Activated naive CD8-positive, alpha-beta T cell treated with anti-CD3 and anti-CD28 coated beads for 36 hours (primary cell): ENCODE results near the gene NR2C2. TPM values are rescaled to one million over a fixed set of nuclear protein-coding genes. Genes with fewer than 3 reads are reported as not detected.
A peak's percentile ranks its signal among the peaks of the same experiment; 100 is the strongest.

ENCODE experiments used
- DNase-seq: peaks from one replicate; pipeline ENCODE4 v3.0.0; 2021
- H3K27ac Mint-ChIP-seq: one replicate; pipeline ENCODE4 v1.8.0; 2022; ENCODE audit warnings: mild to moderate bottlenecking, moderate library complexity, mixed read lengths
- H3K27me3 Mint-ChIP-seq: one replicate; pipeline ENCODE4 v1.8.0; 2022; ENCODE audit warnings: mild to moderate bottlenecking, mixed read lengths
- H3K36me3 Mint-ChIP-seq: one replicate; pipeline ENCODE4 v1.8.0; 2021; ENCODE audit warnings: mild to moderate bottlenecking, mixed read lengths
- H3K4me1 Mint-ChIP-seq: one replicate; pipeline ENCODE4 v1.8.0; 2021; ENCODE audit warnings: mixed read lengths
- H3K4me3 Mint-ChIP-seq: one replicate; pipeline ENCODE4 v1.8.0; 2022; ENCODE audit warnings: mild to moderate bottlenecking, moderate library complexity, mixed read lengths
- H3K9me3 Mint-ChIP-seq: one replicate; pipeline ENCODE4 v1.8.0; 2022; ENCODE audit warnings: mixed read lengths
- total RNA-seq, 2 experiments: library from RNA; stranded (reverse); gene quantifications; one replicate each; pipeline ENCODE4 v1.2.3, GENCODE V29; 2021

Gene NR2C2
- total RNA-seq, 2 experiments from 2014 or later, result 39.1 to 43.1 TPM

DNA sequence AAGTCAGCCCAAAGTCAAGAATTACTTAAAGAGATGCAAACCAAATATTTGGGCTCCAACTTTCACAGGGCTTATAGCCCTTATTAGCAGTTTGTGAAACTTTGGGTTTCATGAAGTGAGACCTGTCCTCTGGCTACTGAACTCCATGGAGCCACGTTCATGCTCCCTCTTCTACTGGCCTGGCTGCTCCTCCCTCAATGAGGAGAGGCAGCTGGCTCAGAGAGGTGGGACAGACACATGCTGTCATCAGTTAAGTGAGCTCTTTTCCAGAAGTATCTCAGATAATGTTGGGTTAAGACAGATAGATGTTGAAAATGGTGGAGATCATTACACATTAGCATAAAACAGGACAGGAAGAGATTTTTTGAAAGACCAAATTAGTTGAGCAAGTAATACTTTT is 98.3 kb downstream of the NR2C2 start:
- H3K4me1 Mint-ChIP-seq, result peaks cover 33% of the 10 kb centered on the region
- no peaks in the 10 kb centered on the region for H3K9me3 Mint-ChIP-seq
- H3K36me3 Mint-ChIP-seq, result peaks cover 20% of the 10 kb centered on the region
- DNase-seq, result no peak
- H3K27ac Mint-ChIP-seq, result peak overlapping the region; percentile 64
- no peak overlapping the region for H3K4me3 Mint-ChIP-seq
- H3K27me3 Mint-ChIP-seq, result no peaks in the 10 kb centered on the region

DNA sequence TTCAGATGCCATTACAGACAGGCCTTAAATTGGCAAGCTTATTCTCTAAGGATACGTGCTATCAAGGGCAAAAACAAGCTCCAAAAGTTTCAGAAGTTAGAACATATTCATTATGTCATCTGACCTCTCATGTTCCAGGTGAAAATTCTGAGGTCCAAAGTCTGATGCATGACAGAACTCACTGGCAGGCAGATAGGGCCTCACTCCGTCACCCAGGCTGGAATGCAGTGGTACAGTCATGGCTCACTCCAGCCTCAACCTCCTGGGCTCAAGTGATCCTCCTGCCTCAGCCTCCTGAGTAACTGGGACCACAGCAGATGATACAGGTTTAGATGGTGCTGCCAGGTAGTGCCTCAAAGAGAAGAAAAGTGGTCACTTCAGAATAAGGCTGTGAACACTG is 102.2 kb downstream of the NR2C2 start:
- H3K27me3 Mint-ChIP-seq, result no peaks in the 10 kb centered on the region
- H3K36me3 Mint-ChIP-seq, result peaks cover 26% of the 10 kb centered on the region
- H3K27ac Mint-ChIP-seq, result no peak overlapping the region
- H3K4me3 Mint-ChIP-seq, result no peak overlapping the region
- peaks cover 40% of the 10 kb centered on the region for H3K4me1 Mint-ChIP-seq
- no peak for DNase-seq
- no peaks in the 10 kb centered on the region for H3K9me3 Mint-ChIP-seq

DNA sequence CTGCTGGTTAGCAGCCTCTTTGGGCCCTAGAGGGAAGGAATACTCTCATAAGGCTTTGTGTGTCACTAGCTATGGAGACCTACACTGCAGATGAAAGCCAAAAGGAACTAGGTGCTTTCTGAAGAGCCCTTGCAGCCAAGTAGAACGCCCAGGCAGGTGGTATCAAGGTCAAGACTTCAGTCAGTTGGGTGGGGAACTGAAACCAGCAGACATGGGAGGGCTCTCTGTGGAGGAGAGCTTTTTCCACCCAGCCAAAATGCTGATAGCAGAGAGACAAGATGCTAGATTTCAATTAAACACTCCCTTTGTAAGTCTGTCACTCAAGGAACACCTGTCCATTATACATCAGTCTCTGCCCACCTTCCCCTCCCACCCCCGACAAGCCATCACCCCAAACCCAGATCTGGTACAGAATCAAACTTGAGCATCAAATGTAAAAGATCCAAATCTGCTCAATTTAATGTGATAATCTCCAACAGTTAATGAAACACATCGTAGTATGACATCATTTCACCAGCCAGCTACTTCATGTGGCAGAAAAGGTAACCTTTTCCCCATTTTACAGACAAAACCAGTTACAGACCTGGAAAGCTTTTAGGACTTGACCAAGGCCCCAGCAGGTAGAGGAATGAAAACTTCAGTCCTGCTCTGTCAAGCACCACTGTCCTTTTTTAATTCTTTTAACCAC is 103.2 kb downstream of the NR2C2 start:
- H3K36me3 Mint-ChIP-seq, result peaks cover 34% of the 10 kb centered on the region
- peaks cover 4% of the 10 kb centered on the region for H3K9me3 Mint-ChIP-seq
- H3K27ac Mint-ChIP-seq, result peak overlapping the region; percentile 60
- H3K4me1 Mint-ChIP-seq, result peaks cover 41% of the 10 kb centered on the region
- no peaks in the 10 kb centered on the region for H3K27me3 Mint-ChIP-seq
- H3K4me3 Mint-ChIP-seq, result no peak overlapping the region
- no peak for DNase-seq

DNA sequence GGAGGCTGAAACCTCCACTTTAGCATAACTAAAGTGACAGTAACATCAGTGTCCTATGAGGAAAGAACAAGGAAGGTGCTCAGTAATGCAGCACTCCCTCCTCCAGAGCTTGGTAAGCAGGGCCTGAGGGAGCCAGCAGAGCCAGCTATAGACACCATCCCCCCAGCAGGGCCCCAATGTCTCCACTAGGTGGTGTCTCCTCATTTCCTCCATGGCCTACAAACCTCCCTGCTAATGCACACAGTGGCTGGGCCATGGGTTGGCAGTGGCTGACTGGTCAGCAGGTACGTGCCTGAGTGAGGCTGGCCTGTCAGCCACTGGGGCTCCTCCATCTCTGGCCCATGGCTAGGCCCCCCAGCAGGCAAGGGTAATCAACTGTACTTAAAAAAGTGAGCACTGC is 104.1 kb downstream of the NR2C2 start:
- no peaks in the 10 kb centered on the region for H3K27me3 Mint-ChIP-seq
- peak overlapping the region; percentile 56 for H3K27ac Mint-ChIP-seq
- no peak overlapping the region for H3K4me3 Mint-ChIP-seq

DNA sequence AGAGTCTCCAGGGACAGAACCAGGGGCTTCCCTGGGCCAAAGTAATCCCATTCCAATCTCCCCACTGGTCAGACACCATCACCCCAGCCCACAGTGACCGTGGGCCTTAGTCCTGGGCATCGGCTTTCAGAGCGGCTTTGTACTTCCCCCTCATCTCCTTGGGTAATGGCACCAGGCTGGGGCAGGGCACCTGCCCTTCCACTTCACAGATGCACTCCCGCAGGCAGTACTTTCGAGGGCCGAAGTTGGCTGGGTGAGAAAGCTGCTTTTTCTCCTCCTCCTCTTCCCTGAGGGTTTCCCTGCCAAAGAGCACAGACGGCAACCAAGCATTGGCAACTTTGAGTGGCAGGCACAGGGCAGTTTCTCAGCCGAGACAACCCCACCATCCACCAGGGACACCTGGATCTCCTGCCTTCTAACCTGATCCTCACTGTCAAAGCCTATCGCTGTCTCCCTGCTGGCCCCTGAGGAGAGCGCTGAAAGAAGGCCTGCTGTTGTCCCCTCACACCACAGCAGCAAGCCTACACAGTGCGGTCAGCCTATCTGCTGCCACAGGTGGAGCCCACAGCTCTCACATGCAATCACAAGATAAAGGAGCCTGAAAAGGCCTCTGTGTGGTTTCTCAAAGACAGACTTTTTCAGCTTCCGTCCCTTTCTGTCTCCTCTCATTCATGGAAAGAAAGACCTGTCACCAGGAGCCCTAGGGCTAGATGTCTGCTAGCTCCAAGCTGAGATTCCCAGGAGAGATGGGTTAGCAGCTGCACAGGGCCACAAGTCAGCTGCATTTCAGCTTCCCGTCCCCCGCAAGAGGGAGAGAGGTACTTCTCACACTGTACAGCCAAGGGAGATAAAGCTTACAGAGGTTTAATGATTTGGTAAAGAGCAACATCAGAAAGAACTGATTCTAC is 105.2 kb downstream of the NR2C2 start:
- DNase-seq, result no peak
- Mint-ChIP-seq H3K36me3 (peaks cover 47% of the 10 kb centered on the region), H3K9me3 (peaks cover 4% of the 10 kb centered on the region), H3K4me1 (peaks cover 45% of the 10 kb centered on the region), H3K27ac (peak overlapping the region; percentile 56), H3K4me3 (no peak overlapping the region), H3K27me3 (no peaks in the 10 kb centered on the region)

More for the DNA sequence above, 104.1 kb downstream of the NR2C2 start:
- Mint-ChIP-seq H3K36me3 (peaks cover 44% of the 10 kb centered on the region), H3K9me3 (peaks cover 4% of the 10 kb centered on the region), H3K4me1 (peaks cover 43% of the 10 kb centered on the region)
- peak; percentile 35 for DNase-seq

DNA sequence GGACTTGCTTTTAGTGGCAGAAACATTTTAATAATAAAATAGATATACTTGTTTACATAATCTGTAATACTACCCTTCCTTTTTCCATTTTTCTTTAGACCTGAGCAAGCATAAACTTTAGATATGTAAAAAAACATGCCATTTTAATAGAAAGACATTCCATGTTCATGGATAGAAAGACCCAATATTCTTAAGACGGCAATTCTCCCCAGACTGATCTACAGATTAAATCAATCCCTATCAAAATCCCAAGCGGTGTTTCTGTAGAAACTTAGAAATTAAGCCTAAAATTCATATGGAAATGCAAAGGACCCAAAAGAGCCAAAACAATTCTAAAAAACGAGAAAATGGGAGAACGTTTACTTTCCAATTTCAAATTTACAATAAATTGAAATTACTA is 106.2 kb downstream of the NR2C2 start:
- Mint-ChIP-seq H3K27me3 (no peaks in the 10 kb centered on the region), H3K9me3 (peaks cover 4% of the 10 kb centered on the region), H3K4me1 (peaks cover 45% of the 10 kb centered on the region), H3K36me3 (peaks cover 55% of the 10 kb centered on the region), H3K4me3 (no peak overlapping the region), H3K27ac (no peak overlapping the region)
- DNase-seq, result no peak

DNA sequence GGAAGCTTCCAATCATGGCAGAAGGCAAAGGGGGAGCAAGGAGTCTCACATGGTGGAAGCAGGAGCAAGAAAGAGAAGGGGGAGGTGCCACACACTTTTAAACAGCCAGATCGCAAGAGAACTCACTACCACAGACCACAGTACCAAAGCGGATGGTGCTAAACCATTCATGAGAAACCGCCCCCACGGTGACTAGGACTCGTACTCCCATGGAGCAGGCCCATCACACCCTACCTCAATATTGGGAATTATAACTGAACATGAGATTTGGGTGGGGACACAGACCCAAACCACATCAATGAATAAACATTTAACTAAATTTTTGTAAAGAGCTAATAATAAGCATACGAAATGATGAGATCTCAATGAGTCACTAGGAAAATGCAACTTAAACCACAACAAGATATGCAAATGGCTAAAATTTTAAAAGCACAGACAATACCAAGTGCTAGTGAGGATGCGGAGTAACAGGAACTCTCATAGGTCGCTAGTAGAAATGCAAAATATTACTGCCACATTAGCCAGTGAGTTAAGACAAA is 107.7 kb downstream of the NR2C2 start:
- Mint-ChIP-seq H3K27me3 (no peaks in the 10 kb centered on the region), H3K4me1 (peaks cover 51% of the 10 kb centered on the region), H3K27ac (peak overlapping the region; percentile 72), H3K4me3 (peak overlapping the region; percentile 20), H3K36me3 (peaks cover 66% of the 10 kb centered on the region), H3K9me3 (peaks cover 4% of the 10 kb centered on the region)
- peak; percentile 65 for DNase-seq

DNA sequence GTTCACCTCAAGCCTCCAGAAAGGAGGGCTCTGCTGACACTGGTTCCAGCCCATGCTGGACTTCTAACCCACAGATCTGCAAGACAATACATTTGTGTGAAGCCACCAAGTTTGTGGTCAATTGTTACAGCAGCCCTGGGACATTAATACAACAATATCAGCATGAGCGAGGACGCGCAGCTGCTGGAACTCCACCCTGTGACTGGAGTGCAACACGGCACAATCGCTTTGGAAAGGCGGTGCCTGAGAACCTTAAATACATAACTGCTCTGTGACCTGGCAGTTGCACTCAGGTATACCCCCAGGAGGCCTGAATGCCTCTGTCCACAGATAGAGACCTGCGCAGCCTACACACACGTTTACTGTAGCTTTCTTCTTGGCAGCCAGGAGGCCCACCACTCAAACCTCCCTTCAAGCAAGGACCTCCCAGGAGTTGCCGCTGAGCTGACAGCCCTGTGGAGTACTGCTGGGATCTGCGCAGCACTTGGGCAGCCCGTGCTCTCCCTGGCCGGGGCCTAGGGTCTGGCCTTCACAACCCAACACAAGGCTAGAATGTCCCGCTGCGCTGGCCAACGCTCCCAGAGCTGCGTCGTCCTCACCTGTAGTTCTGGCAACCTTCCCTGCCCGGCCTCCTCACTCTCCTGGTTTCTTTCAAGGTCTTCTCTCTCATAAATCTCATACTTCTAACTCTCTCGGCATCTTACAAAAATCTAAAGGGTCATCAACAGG is 109.5 kb downstream of the NR2C2 start:
- no peak for DNase-seq
- Mint-ChIP-seq H3K27me3 (no peaks in the 10 kb centered on the region), H3K4me3 (no peak overlapping the region), H3K4me1 (peaks cover 43% of the 10 kb centered on the region), H3K36me3 (peaks cover 68% of the 10 kb centered on the region), H3K27ac (peak overlapping the region; percentile 13), H3K9me3 (peaks cover 4% of the 10 kb centered on the region)

DNA sequence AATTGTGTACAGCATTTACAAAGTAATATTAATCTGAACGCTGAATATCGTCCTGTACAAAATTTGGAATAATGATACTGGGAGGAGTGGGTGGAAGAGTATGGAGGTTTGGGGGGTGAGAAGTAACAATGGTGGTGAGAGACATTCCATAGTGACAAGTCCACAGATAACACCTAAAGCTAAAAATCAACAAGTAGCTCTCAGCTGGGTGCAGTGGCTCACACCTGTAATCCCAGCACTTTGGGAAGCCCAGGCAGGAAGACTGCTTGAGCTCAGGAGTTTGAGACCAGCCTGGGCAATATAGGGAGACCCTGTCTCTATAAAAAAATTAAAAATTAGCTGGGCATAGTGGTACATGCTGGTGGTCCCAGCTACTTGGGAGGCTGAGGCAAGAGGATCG is 112.6 kb downstream of the NR2C2 start:
- Mint-ChIP-seq H3K27ac (no peak overlapping the region), H3K27me3 (no peaks in the 10 kb centered on the region), H3K36me3 (peaks cover 66% of the 10 kb centered on the region), H3K4me3 (no peak overlapping the region), H3K4me1 (peaks cover 38% of the 10 kb centered on the region), H3K9me3 (peaks cover 2% of the 10 kb centered on the region)
- DNase-seq, result no peak

DNA sequence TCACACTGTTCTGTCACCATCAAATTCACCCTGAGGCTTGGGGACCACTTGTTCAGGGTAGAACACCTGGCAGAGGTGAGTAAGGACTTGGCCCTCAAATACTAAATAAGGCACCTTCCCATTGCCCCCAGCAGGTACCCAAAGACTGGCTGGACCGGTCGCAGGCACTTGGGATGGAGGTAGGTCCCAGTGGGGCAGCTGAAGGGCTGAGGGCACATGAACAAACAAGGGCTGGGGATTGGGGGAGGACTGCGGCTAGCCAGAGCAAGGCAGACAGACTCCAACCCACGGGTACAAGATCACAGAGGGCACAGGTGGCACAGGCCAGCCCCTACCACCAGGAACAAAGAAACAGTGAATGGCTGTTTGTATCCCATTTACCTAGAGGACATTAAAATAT is 115.9 kb downstream of the NR2C2 start:
- DNase-seq, result no peak
- Mint-ChIP-seq H3K9me3 (no peaks in the 10 kb centered on the region), H3K4me3 (peak overlapping the region; percentile 96), H3K27me3 (no peaks in the 10 kb centered on the region), H3K36me3 (peaks cover 36% of the 10 kb centered on the region), H3K4me1 (peaks cover 29% of the 10 kb centered on the region), H3K27ac (peak overlapping the region; percentile 27)

DNA sequence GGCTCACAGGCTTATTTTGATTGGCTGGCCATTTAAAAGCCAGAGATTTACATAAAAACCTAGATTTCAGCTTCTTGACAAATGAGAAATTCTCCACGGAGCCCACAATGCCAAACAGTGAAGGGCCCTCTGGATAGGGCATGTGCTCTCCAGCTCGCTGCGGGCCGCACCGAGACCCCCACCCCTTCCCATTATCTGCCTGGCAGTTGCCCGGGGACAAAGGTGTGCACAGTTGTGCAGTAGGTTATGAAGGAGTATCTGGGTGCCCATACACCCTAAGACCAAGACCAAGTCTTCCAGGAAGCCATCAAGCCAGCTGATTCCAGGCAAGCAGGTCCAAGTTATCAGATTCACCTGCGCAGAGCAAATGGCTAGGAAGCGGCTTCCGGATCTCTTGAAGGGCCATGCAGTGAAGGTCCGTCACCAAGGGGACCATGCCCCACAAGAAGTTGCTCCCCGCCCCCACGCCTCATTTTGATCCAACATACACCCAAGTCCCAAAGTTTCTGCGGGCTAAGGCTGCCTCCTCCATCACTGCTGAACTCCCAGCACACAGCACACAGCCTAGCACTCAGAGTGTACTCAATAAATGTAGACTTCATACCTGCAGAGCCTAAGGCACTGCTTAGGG is 116.4 kb downstream of the NR2C2 start:
- no peaks in the 10 kb centered on the region for H3K9me3 Mint-ChIP-seq
- DNase-seq, result no peak
- peaks cover 27% of the 10 kb centered on the region for H3K4me1 Mint-ChIP-seq
- H3K27me3 Mint-ChIP-seq, result no peaks in the 10 kb centered on the region
- H3K27ac Mint-ChIP-seq, result peak overlapping the region; percentile 97
- peak overlapping the region; percentile 96 for H3K4me3 Mint-ChIP-seq
- peaks cover 31% of the 10 kb centered on the region for H3K36me3 Mint-ChIP-seq

DNA sequence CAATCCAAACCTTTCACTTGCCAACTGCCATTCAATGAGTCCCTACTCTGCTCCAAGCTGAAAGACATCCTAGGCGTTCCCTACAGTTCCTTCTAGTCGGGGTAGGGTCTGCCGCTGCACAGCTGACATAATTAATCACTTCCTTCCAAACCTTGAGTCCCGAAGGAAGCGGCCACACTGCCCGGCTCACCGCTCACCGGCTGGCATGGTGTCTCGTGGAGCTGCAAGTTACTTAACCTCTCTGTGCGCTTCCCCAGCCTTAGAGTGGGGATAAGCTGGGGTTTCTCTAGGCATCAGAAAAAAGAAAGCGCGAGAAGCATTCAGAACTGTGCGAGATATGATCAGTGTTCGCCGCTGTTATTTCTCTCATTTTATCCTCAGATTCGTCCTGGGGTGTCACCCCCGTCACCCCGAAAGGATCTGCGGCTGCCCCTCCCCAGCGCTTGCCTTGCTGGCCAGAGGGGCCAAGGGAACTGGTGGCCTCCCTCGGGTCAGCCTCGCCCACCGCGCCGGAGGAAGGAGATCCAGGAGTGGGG is 117.0 kb downstream of the NR2C2 start:
- no peaks in the 10 kb centered on the region for H3K27me3 Mint-ChIP-seq
- peaks cover 27% of the 10 kb centered on the region for H3K36me3 Mint-ChIP-seq
- DNase-seq, result peak; percentile 16
- peaks cover 27% of the 10 kb centered on the region for H3K4me1 Mint-ChIP-seq
- H3K27ac Mint-ChIP-seq, result peak overlapping the region; percentile 97
- peak overlapping the region; percentile 96 for H3K4me3 Mint-ChIP-seq
- H3K9me3 Mint-ChIP-seq, result no peaks in the 10 kb centered on the region

DNA sequence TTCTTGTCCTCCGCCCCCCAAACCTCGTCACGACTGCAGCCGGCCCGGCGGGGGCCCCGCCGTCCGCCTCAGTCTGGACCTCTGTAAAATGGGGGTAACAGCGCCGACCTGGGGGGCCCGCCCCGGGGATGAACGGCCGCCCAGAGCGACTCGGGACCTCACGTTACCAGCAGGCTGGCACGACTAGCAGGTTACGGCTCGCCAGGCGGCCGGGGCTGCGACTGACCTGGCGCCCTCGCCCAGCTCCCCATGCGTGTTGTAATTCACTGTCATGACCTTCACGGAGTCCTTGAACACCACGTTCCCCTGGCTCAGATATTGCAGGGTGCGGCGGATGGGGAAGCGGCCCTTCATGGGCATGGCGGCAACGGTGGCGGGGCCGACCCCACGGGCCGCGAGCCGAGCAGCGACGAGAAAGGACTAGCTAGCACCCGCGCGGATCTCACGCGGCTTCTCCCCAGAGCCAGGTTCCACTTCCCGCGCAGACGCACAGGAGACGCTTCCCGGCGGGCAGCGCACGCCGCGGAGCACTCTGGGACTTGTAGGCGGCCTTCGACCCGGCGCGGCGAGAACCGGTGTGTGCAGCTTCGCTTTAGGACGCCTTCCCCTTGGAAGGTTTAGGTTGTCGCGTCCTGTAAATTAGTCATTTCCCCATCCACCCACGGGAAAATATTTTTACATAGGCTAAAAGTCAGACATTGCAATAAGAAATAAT is 117.6 kb downstream of the NR2C2 start, which contains the start of gene MRPS25:
MRPS25 (minus strand) TSS at position 481 of the 715 bp plus-strand sequence; CDS start at position 360, 121 bp downstream.
- peak within 1 kb of the TSS; percentile 96 for H3K4me3 Mint-ChIP-seq
- no peaks in the 10 kb centered on the region for H3K9me3 Mint-ChIP-seq
- peaks cover 21% of the 10 kb centered on the region for H3K36me3 Mint-ChIP-seq

More for the DNA sequence above, 117.6 kb downstream of the NR2C2 start, which contains the start of gene MRPS25:
- Mint-ChIP-seq H3K27me3 (no peaks in the 10 kb centered on the region), H3K4me1 (peaks cover 22% of the 10 kb centered on the region), H3K27ac (peak within 1 kb of the TSS; percentile 97)
- peak; percentile 94 for DNase-seq
